Chondrocyte (in vitro differentiated cells): ENCODE data around the gene DCAF8L2. TPM values are rescaled to one million over a fixed set of nuclear protein-coding genes. Genes with fewer than 3 reads are reported as not detected.

Experiments
- DNase-seq: peaks from one replicate; pipeline ENCODE4 v3.0.0; 2021; ENCODE audit warnings: mixed read lengths, low spot score
- H3K27ac Mint-ChIP-seq: one replicate; pipeline ENCODE4 v1.8.0; 2021; ENCODE audit warnings: mild to moderate bottlenecking, moderate library complexity, mixed read lengths; ENCODE audit not compliant: unreplicated experiment
- H3K27me3 Mint-ChIP-seq: 2 replicates; pipeline ENCODE4 v1.8.0; 2021; ENCODE audit warnings: low read depth, mixed read lengths
- H3K36me3 Mint-ChIP-seq: 2 replicates; pipeline ENCODE4 v1.8.0; 2021; ENCODE audit warnings: low read depth, mixed read lengths
- H3K4me1 Mint-ChIP-seq: 2 replicates; pipeline ENCODE4 v1.8.0; 2021; ENCODE audit warnings: low read depth, mild to moderate bottlenecking, mixed read lengths
- H3K4me3 Mint-ChIP-seq: one replicate; pipeline ENCODE4 v1.8.0; 2021; ENCODE audit warnings: mild to moderate bottlenecking, moderate library complexity, mixed read lengths; ENCODE audit not compliant: unreplicated experiment
- H3K9me3 Mint-ChIP-seq: 2 replicates; pipeline ENCODE4 v1.8.0; 2021; ENCODE audit warnings: low read depth, mixed read lengths
- CTCF ChIP-seq: fragments of 200-600 bp; sonication (generic); IDR thresholded peaks from 2 replicates; pipeline ENCODE4 v1.5.0; 2021; ENCODE audit warnings: antibody characterized with exemption, mild to moderate bottlenecking, moderate library complexity
- total RNA-seq: library from RNA; stranded (reverse); gene quantifications from 3 replicates; pipeline ENCODE4 v1.2.1, GENCODE V29; 2021

DCAF8L2 gene
- total RNA-seq, 1 donor from 2014 or later = not detected

GRCh38 chrX:27619975-27620374 is 29.8 kb downstream of the DCAF8L2 start:
- no peaks in the 10 kb centered on the region for H3K9me3 Mint-ChIP-seq
- H3K27ac Mint-ChIP-seq = no peak overlapping the region
- peak; percentile 74 for TF ChIP-seq CTCF
- peaks cover 8% of the 10 kb centered on the region for H3K27me3 Mint-ChIP-seq
- H3K36me3 Mint-ChIP-seq = no peaks in the 10 kb centered on the region
- H3K4me1 Mint-ChIP-seq = no peaks in the 10 kb centered on the region
- no peak overlapping the region for H3K4me3 Mint-ChIP-seq
- DNase-seq = no peak

- no peaks in the 10 kb centered on the region for H3K36me3 Mint-ChIP-seq
- no peaks in the 10 kb centered on the region for H3K4me1 Mint-ChIP-seq
- peaks cover 8% of the 10 kb centered on the region for H3K27me3 Mint-ChIP-seq
- no peak overlapping the region for H3K4me3 Mint-ChIP-seq
- no peak for TF ChIP-seq CTCF
- H3K27ac Mint-ChIP-seq = no peak overlapping the region
- DNase-seq = no peak
- H3K9me3 Mint-ChIP-seq = no peaks in the 10 kb centered on the region
Observed at GRCh38 chrX:27622883-27623282, 32.7 kb downstream of the DCAF8L2 start.

GRCh38 chrX:27626066-27626465 is 35.9 kb downstream of the DCAF8L2 start:
- no peak for TF ChIP-seq CTCF
- H3K27ac Mint-ChIP-seq = no peak overlapping the region
- no peak overlapping the region for H3K4me3 Mint-ChIP-seq
- peaks cover 7% of the 10 kb centered on the region for H3K9me3 Mint-ChIP-seq
- H3K4me1 Mint-ChIP-seq = no peaks in the 10 kb centered on the region
- H3K36me3 Mint-ChIP-seq = no peaks in the 10 kb centered on the region
- DNase-seq = no peak
- H3K27me3 Mint-ChIP-seq = peaks cover 5% of the 10 kb centered on the region

- TF ChIP-seq CTCF = no peak
- no peak for DNase-seq
- no peaks in the 10 kb centered on the region for H3K4me1 Mint-ChIP-seq
- no peak overlapping the region for H3K4me3 Mint-ChIP-seq
- no peaks in the 10 kb centered on the region for H3K36me3 Mint-ChIP-seq
- peaks cover 7% of the 10 kb centered on the region for H3K9me3 Mint-ChIP-seq
- no peak overlapping the region for H3K27ac Mint-ChIP-seq
- peaks cover 4% of the 10 kb centered on the region for H3K27me3 Mint-ChIP-seq
Observed at GRCh38 chrX:27633328-27633727, 43.2 kb downstream of the DCAF8L2 start.

- Mint-ChIP-seq H3K4me1 (no peaks in the 10 kb centered on the region), H3K9me3 (no peaks in the 10 kb centered on the region), H3K27ac (no peak overlapping the region), H3K36me3 (no peaks in the 10 kb centered on the region), H3K27me3 (no peaks in the 10 kb centered on the region), H3K4me3 (no peak overlapping the region)
- DNase-seq = no peak
- TF ChIP-seq CTCF = no peak
Observed at GRCh38 chrX:27656581-27656980, 66.4 kb downstream of the DCAF8L2 start.
